Activated CD8-positive, alpha-beta memory T cell treated with anti-CD3 and anti-CD28 coated beads, Interleukin-2, amount 50 U/mL, for 1 hour (primary cell): ENCODE data around the gene MXRA7.
A peak's percentile ranks its signal among the peaks of the same experiment; 100 is the strongest.

Source experiments
- DNase-seq: peaks from one replicate; pipeline ENCODE4 v3.0.0-alpha.2; 2020; ENCODE audit errors: extremely low read depth

MXRA7 gene

DNA sequence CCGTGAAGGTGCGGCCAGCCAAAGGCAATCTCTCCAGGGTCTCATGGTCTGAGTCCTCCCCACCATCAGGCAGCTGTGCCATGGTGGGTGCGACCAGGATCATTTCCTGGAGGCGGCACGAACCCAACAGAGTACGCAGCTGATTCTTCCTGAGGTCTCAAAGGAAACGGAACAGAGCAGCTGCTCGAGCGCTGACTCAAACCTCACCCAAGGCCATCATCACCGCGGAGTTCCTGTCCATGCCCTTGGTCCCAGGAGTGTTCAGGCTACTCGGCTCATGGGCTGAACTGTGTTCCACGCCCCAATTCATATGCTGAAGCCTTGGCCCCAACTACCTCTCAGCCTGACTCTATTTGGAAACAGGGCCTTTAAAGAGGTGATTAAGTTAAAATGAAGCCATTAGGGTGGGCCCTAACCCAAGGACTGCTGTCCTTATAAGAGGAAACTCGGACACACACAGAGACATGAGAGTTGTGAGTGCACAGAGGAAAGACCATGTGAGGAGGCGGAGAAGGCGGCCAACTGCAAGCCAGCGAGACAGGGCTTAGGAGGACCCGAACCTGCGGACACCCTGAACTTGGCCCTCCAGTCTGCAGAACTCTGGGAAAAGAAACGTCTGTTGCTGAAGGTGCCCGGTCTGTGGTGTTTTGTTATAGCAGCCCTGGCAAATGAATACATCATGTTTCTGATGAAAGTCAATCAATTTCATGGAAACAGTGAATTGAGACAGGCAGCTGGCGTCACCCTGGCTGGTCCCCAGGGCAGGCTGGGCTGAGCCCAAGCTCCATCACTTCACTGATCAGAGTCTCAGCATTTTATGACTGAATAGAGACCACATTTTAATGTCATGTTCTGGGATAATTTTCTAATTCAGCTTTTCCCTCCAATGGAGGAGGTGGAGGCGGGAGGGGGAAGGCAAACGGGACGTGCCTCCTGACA is 13.7 kb downstream of the MXRA7 start:
- DNase-seq: no peak

DNA sequence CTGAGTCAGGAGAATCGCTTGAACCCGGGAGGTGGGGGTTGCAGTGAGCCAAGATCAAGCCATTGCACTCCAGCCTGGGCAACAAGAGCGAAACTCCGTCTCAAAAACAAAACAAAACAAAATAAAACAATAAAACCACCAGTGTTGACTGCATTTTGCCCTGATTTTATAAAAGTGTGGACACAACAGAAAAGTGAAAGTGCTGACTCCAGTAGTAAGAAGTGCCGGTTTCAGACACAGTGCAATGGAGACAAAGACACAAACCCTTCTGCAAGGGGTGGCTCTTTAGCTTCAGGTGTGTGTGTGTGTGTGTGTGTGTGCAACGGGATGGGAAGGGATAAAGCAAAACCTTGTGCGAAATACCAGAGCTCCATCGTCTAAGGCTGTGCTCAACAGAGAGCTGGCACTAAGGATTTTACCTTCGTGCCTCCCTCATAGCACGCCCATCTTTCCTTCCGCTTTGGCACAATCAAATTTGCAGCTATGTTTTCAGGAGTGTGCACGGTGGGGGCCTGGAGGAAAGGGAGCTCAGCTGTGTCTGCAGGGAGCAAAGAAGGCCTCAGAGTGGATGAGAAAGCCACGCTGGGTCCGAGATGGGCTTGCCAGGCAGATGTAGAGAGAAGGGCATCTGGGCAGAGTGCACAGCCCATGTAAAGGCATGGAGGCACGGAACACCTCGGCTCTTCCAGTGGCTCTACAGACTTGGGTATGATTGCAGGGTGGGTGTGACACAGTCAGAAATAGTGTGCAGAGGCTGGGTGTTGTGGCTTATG is 15.5 kb downstream of the MXRA7 start:
- DNase-seq: no peak

DNA sequence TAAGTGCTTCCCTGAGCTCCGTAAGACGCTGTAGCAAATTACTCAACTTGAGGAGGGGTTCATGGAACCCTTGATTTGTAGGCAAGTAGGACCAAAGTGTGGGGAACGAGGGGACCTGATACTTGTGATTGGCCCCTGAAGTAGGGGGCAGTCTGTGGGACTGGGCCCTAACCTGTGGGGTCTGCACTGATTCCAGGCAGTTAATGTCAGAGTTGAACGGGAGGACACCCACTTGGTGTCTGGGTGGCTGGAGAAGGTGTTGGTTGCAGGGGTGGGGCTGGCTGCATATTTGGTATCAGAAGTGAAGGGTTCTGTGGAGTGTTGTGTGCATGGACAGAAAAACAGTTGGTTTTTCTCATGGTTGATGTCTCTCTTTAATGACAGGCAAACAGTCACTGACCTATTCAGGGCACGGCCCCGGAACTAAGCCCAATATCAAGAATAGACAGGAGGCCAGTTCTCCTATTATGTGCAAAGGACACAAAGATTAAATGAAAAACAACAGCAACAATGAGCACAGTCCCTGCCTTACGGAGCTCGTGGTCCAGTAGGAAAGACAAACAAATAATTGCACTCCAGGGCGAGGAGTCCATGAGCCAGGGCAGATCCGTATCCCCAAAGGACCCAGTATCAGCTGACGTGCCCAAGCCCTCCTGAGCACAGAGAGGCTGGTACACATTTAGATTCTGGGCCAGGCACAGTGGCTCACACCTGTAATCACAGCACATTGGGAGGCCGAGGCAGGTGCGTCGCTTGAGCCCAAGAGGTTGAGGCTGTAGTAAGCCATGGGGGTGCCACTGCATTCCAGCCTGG is 19.2 kb downstream of the MXRA7 start:
- DNase-seq: no peak

DNA sequence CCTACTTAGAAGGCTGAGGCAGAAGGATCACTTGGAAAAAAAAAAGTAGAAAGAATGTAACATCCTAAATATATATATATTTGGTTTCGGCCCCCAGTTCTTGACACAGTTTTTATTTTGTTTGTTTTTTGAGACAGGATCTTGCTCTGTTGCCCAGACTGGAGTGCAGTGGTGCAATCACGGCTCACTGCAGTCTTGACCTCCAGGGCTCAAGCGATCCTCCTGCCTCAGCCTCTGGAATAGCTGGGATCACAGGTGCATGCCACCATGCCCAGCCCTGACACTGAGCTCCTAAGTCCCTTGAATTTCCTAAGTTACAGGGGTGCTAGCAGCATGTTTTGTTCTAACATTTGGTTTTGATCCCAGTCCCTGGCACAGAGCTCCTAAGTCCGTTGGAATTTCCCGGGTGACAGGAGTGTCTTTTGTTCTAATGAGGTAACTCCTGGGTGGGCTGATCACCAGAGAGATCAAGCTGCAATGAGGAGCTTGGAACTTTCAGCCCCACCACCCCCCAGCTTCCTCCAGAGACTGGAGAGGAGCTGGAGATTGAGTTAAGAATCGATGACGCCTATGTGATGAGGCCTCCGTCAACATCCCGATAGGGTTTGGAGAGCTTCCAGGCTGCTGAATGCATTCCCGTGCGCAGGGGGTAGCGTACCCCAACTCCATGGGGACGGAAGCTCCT is 20.0 kb downstream of the MXRA7 start:
- no peak for DNase-seq

DNA sequence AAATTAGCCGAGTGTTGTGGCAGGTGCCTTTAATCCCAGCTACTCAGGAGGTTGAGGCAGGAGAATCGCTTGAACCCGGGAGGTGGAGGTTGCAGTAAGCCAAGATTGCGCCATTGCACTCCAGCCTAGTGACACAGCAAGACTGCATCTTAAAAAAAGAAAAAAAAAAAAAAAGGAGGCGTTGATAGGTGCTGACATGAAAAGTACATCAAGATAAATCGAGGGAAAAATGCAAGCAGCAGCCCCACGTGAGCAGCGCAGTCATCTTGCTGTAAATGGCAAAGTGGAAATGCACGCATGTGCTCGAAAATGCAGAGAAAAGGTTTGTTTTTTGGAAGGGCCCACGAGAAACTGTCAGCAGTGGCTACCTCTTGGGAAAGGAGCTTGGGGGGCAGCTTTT is 20.9 kb downstream of the MXRA7 start:
- no peak for DNase-seq

DNA sequence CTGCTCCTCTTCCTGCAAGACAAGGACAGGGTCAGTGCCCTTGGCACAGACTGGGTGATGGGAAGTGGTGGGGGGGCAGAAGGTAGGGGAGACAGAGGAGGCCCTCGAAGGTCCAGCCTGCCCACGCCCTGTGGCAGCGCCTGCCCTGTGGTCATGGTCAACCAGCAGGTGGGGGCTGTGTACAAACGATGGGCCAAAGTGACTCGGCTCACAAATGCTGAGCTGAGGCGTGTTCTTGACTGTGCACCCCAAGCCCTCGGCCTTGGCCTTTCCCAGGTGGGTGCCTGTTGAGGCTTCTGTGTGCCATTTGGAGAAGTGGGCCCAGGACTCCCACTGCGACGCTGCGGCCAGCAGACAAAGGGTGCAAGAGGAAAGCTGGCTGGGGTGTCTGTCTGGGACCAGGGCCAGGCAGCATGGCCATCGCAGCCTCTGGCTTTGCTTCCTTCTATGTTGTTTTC is 22.6 kb downstream of the MXRA7 start:
- no peak for DNase-seq

DNA sequence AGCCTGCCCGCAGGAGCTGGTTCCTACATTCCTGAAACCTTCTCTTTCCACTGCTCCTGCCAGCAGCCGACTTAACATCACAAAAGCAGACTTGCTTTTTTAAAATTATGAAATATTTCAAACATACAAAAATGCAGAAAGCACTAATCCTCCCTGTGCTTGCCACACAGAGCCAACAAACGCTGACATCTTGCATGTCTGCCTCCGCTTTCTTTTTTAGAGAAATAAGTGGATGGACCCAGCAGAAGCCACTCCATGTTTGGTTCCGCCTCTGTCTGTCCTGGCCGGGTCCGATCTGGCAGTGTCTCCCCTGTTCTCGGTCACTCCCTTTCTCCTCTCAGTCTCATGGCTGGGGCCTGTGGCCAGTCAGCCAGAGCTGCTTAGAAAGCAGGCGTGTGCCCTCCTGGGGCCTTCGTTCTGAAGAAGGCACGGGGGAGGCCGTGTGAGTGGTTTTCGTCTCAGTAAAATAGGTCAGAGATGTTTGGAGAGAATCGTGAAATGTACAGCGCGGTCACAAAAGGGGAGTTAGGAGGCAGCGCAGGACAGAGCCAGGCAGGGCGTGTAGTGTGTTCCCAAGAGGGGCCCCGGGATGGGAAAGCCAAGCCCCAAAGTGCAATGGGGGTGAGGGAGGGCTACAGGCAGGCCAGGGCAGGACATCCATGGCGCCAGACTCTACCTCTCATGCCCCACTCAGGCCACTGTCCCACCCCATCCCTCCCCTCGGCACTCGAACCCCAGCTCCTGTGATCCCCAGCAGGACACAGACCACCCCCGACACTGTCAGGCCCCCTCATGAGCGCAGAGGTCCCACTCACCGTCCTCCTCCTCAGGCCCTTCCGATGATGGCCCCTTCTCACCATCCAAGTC is 23.2 kb downstream of the MXRA7 start:
- DNase-seq: no peak

DNA sequence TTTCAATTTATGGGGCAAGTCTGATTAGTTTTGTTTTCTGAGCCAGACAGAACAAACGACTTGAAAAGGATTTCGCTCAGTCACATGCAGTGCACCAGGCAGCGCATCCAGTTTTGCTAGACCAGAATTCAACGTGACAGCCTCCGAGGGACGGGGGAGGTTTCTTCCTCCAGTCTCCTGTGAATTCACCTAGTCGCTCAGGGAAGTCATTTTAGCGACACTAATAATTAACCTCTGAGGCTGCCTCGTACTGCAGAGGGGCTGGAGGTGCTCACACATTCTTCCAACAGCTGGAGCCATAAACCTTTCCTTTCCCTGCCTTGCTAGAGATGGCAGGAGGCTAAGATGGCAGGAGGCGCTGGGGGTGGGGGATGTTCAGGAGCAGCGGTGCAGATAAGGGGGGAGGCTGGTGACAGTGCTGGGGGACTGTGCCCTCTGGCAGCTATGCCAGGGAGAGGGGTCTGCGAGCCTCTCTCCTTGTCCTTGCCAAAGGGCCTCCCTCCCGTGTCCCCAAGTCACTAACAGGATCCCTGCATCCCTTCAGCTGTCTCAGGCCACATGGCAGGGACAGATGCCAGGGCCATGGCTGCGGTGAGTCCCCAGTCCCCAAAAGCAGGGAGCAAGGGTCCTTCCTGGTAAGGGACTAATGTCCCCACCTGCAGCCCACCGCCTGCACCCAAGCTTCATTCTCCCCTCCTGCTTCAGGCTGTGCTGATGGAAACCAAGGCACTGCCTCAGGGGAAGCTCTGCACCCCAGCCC is 24.0 kb downstream of the MXRA7 start:
- no peak for DNase-seq

DNA sequence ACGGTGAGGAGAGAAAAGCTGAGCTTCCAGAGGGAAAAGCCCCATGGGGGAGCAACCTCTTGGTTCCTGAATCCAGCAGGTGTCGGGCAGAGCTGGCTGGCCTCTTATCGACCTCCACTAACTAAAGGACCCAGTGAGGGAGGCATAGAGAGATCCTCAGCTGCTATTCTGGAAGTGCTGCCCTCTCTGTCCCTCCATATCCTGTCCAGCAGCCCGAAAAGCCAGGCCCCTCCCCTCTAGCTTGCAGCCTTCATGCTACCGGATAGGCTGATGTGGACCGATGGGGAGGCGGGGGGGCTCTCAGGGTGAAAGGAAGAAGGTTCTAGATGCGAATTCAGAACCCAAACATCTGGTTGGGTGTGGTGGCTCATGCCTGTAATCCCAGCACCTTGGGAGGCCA is 24.9 kb downstream of the MXRA7 start:
- no peak for DNase-seq

DNA sequence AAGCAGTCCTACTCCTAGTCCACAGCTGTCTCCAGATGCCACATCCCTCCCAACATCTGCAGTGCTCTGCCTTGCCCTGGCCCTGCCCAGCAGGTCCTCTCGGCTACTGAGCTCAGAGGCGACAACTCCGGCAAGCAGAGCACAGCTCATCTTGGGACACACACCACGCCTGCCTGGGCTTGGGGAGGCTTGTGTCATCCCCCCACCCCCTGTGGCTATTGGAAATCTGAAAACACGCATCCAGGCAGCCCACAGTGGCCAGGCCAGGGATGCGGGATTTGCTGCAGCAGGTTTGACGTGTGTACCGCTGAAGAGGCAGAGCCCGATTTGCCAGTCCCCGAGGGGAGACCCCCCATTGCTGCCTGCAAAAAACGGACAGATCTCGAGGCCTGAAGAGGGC is 25.4 kb downstream of the MXRA7 start:
- no peak for DNase-seq

DNA sequence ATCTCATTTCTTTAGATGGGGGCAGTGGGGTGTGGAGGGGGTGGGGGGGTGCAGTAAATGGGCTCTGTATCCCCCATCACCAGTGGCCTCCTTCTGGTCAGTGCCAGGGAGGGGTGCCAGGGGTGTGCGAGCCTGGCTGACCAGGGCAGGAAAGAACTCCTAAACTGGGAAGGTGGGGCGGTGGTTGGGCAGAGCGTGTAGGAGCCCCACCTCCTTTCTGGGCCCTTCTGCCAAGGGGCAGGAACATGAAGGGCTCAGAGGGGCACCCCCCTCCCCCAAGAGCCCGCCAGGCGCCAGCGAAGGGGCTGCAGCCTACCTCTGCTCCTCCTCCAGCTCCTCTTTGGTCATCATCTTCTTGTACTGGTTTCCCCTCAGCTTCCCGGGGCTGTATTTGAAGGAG is 26.0 kb downstream of the MXRA7 start:
- no peak for DNase-seq

DNA sequence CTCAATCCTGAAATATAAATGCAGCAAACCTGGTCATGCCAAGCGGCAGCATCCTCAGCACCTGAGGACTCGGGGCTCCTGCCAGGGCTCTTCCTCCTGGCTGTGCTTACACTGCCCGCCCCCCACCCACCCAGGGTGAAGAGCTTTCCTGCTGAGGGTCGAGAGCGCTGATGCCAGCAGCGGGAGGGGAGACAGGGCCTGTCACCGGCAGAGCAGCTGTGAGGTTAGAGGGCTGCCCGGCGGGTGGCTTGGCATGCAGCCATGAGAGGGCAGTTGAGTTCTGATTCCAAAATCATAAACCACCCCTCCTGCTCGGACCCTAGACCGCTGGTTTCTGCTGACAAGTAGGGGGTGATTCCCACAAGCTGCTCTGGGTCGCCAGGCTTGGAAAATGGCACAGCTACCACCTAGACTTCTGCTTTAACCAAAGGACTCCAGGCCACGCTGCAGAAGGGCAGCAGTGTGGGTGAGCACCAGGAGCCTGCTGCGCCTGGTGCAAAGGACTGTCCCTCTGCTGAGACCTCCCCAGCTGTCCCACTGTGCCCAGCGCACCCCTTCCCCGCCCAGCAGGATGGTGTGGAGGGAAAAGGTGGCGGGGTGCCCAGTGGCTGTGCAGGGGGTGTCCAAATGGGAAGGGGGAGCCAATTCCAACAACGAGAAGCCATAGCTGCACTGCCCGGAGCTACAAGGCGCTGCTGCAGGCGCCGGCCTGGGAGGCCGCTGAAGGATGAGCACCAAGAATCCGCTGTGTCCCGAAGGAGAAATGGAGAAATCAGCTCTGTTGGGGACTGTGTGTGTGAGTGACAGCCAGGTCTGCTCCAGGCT is 26.6 kb downstream of the MXRA7 start:
- DNase-seq: no peak

DNA sequence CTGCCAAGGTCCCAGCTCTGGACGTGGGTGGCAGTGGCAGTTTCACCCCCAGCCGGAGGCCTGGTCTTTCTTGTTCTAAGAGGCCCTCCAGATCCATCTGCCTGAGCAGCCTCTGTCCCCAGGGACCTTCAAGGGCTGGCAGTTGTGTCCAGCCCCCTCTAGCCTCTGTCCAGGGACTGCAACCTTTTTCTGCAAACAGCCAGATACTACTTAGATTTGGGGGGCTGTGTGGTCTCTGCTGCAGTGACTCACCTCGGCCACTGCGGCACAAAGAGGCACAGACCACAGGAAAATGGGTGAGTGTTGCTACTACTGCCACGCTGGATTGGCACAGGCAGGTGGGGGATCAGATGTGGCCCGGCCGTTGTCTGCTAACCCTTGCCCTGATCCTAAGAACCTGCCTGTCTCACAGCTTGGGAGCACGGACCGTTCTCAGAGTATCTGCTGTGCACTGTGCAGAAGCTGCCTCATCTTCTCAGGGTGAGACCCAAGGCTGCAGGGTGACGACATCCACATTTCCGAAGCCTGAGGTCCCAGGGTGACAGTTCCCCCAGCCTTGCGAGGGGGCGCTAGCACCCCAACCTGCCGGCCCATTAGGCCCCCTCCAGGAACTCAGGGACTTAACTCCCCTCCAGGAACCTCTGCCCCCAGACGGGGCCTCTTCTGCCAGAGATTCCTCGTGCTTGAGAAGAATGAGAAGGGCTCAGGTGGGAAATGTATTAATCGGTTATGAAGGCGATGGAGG is 27.6 kb downstream of the MXRA7 start:
- no peak for DNase-seq

DNA sequence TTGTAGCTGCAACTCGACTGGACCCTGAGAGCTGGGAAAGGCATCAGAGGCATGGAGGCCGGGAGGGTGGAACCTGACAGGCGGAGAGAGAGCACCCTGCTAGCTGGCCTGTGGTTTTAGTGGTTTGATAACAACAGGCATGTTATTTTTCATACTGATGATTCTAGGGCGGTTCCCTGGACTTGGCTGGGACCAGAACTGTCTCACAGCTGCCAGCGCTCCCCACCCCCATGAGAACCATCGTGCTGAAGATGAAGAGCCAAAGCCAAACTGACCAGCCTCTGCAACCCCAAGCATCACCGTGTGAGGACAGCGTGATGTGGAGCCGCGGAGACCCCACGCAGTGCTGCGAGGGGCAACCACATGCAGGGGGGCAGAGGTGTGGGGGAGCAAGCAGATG is 28.5 kb downstream of the MXRA7 start:
- DNase-seq: no peak

DNA sequence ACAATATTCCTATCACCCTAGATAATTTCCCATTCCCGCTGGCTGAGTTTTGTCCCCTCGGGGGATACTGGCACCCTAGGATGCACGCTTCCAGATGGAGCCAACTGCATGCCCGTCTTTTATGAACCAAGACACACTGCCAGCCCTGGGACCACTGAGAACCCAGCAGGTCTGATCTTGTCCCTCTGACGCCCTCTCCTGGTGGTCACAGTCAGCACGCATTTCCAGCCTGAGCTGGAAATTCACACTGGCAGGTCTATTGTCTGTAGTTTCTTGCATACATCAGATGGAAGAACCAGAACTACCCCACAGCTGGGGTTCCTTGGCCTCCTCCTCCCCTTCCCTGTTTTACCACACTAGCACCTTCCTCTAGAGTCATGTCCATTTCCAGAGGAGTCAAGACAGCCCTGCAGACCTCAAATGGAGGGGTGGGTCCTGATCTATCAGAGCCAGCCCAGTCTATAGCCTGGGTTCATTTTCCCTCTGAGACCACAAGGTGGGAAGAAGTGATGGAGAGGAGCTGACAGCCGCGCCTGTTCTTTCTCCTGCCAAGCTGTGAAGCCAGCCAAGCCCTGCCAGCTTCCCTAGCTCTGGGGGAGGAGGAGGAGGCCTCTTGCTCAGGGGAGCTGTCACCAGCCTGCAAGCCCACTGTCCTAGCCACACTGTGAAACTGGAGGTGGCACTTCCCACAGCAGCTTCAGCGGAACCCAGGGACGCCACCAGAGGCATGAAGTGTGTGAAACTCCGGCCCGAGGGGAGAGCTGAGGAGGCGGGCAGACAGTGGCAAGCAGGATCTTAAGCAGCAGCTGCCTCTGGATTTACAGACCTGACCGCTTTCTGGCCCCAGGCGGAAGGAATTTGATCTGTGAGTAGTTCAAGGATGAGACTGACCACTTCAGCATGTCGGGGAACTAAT is 29.3 kb downstream of the MXRA7 start:
- DNase-seq: peak; percentile 51

DNA sequence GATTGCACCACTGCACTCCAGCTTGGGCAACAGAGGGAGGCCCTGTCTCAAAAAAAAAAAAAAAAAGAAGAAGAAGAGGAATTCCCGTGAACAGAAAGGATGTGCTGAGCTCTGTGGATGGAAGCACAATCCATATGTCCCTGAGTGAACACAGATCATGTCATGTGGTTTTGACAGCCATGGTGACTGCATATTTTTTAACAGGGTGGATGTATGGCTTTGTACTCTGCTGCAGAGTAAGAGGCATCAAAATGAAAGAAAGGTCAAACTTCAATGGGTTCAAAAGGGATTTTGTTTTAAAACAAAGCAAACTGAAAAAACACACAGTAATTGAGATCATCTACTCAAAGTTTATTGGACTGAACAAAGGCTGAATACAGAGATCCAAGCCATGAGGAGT is 31.5 kb downstream of the MXRA7 start:
- no peak for DNase-seq

DNA sequence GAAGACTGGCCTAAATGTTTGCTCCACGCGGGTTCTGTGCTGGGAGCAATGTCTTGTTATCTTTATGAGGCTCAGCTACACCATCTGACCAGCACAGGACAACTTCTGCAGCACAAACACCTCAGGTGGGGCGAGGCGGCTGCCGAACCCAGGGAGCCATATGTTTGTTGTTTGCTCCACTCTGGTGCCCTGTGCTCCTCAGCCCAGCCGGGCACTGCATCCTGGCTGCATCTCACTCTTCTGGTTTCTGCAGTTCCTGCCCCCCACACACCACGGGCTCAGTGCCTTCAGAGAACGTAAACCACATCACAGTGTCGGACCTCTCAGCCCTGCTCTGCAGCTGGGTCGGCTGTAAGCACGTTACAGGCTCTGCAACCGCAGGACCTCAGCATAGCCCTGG is 32.4 kb downstream of the MXRA7 start:
- DNase-seq: no peak
